ENCODE results near the gene TBCCD1. TPM values are rescaled to one million over a fixed set of nuclear protein-coding genes. Genes with fewer than 3 reads are reported as not detected.

The TBCCD1 gene
- total and polyA plus RNA-seq, 2 of the 4 experiments (the other 2 are of a cell fraction): 7.9 to 19.7 TPM

DNA sequence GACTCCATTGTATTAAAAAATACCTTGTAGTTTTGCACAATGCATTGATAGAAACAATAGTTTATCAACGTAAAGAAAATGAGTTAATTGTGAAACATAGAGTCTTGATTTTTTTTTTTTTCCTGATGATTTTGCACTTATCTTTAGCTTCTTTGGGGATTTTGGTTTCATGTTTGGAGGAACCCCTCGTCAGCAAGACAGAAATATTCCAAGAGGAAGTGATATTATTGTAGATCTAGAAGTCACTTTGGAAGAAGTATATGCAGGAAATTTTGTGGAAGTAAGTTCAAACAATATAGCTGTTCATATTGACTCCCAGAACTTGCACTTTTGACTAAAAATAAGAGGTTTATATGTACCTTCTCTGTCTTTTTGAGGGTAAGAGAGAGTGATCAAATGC lies 10.4 kb upstream of the TBCCD1 start:
- intact Hi-C loops (cut with micrococcal nuclease) (loop anchor here (10.0 kb wide), 1 partner anchor 207 kb away; the partner anchor contains the start of gene EIF4A2), dilution Hi-C loops (cut with HindIII; ENCODE audit: low sequenced_read_pairs, unreplicated experiment) (no loop called here), in situ Hi-C loops (cut with MboI; ENCODE audit: low sequenced_read_pairs) (no loop called here)
- POLR2A ChIA-PET (ENCODE audit: unreplicated experiment): no interaction called here
- no peaks in the 10 kb centered on the region for H4K20me1 ChIP-seq (ENCODE audit: insufficient read depth, low read length)
- no peak overlapping the region for H3K4me3 ChIP-seq (ENCODE audit: insufficient read depth, low read depth, low read length)
- H2BK20ac ChIP-seq (ENCODE audit: low read depth, low read length): no peak overlapping the region
- H3K4ac ChIP-seq (ENCODE audit: low read depth, low read length): no peak overlapping the region
- no peak overlapping the region for H2AFZ ChIP-seq (replicated peaks; ENCODE audit: low read length, poor library complexity)
- no peaks in the 10 kb centered on the region for H3K27me3 ChIP-seq (ENCODE audit: control insufficient read depth, insufficient read depth, low read length)
- no peak for ATAC-seq (ENCODE audit: low read depth)
- peaks cover 18% of the 10 kb centered on the region for H3K36me3 ChIP-seq (ENCODE audit: control insufficient read depth, insufficient read depth, low read length)
- H3K27ac ChIP-seq (ENCODE audit: insufficient read depth, low read length): no peak overlapping the region
- H2AK9ac ChIP-seq (replicated peaks; ENCODE audit: low read depth, low read length, poor library complexity): no peak overlapping the region
- no peak overlapping the region for H3K56ac ChIP-seq (ENCODE audit: extremely low read depth, insufficient read depth, low read length)
- H3K4me2 ChIP-seq (ENCODE audit: low read depth, low read length): no peak overlapping the region
- no peak overlapping the region for H3K23ac ChIP-seq (ENCODE audit: low read depth, low read length)
- no CpG with 5 or more reads among the region's 2 CpGs for WGBS, 2 experiments (ENCODE audit: extremely low coverage in 2 of 2, insufficient read length in 1 of 2)
- H3K9me1 ChIP-seq (ENCODE audit: insufficient read depth, low read length): no peaks in the 10 kb centered on the region
- H3K79me1 ChIP-seq (ENCODE audit: low read depth in 1 of 2, low read length in 2 of 2): peaks cover 3 to 5% of the 10 kb centered on the region in 2 experiments; a peak in 3 of 4 replicates
- no TSS peak for BruUV-seq (replicated peaks)
- H3K9me3 ChIP-seq (ENCODE audit: control insufficient read depth, insufficient read depth, low read length): no peaks in the 10 kb centered on the region
- no peak overlapping the region for H2BK15ac ChIP-seq (ENCODE audit: low read depth, low read length)
- CTCF ChIA-PET: interaction anchor here (0.6 to 1.3 kb wide), 3 partner anchors 9 to 634 kb away, joined by 3 to 4 read pairs (median 3); no protein-coding TSS in a partner anchor
- H3K18ac ChIP-seq (ENCODE audit: low read depth, low read length): no peak overlapping the region
- no peak overlapping the region for H3K9ac ChIP-seq (ENCODE audit: low read depth, low read length)
- no peak for DNase-seq
- no peak overlapping the region for H4K8ac ChIP-seq (ENCODE audit: low read depth in 2 of 2, low read length in 2 of 2)
- H2AK5ac ChIP-seq (ENCODE audit: low read depth, low read length): no peak overlapping the region
- no peak for TF ChIP-seq MAZ (IDR thresholded peaks at IDR 0.05; ENCODE audit: borderline replicate concordance, low read depth, low read length)
- no peak for TF ChIP-seq USF2 (IDR thresholded peaks at IDR 0.05; ENCODE audit: low read depth, low read length)
- no peak for TF ChIP-seq BHLHE40 (IDR thresholded peaks at IDR 0.05; ENCODE audit: low read depth, low read length)
- no peak for TF ChIP-seq MXI1 (IDR thresholded peaks at IDR 0.05; ENCODE audit: borderline replicate concordance, low read depth, low read length)
- TF ChIP-seq MAFK (IDR thresholded peaks at IDR 0.05; ENCODE audit: low read depth, low read length): no peak
- TF ChIP-seq SMC3 (IDR thresholded peaks at IDR 0.05; ENCODE audit: low read depth, low read length): no peak
- no peak for TF ChIP-seq CEBPB (IDR thresholded peaks at IDR 0.05; ENCODE audit: low read depth, low read length)
- TF ChIP-seq NFE2L2 (IDR thresholded peaks at IDR 0.05; ENCODE audit: low read depth, low read length): no peak
- no peak for TF ChIP-seq FOS (IDR thresholded peaks at IDR 0.05; ENCODE audit: low read depth, low read length)
- TF ChIP-seq RFX5 (IDR thresholded peaks at IDR 0.05; ENCODE audit: low read depth, low read length): no peak
- TF ChIP-seq, protein P1, sequence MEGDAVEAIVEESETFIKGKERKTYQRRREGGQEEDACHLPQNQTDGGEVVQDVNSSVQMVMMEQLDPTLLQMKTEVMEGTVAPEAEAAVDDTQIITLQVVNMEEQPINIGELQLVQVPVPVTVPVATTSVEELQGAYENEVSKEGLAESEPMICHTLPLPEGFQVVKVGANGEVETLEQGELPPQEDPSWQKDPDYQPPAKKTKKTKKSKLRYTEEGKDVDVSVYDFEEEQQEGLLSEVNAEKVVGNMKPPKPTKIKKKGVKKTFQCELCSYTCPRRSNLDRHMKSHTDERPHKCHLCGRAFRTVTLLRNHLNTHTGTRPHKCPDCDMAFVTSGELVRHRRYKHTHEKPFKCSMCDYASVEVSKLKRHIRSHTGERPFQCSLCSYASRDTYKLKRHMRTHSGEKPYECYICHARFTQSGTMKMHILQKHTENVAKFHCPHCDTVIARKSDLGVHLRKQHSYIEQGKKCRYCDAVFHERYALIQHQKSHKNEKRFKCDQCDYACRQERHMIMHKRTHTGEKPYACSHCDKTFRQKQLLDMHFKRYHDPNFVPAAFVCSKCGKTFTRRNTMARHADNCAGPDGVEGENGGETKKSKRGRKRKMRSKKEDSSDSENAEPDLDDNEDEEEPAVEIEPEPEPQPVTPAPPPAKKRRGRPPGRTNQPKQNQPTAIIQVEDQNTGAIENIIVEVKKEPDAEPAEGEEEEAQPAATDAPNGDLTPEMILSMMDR (conservative IDR thresholded peaks at IDR 0.05; ENCODE audit: low read depth, low read length): no peak
- TF ChIP-seq RAD21 (IDR thresholded peaks at IDR 0.05; ENCODE audit: low read length): no peak
- TF ChIP-seq ELK1 (IDR thresholded peaks at IDR 0.05; ENCODE audit: borderline replicate concordance, low read depth, low read length): no peak
- TF ChIP-seq RCOR1 (IDR thresholded peaks at IDR 0.05; ENCODE audit: insufficient replicate concordance, low read length): no peak
- TF ChIP-seq CHD1 (IDR thresholded peaks at IDR 0.05; ENCODE audit: low read depth, low read length): no peak
- TF ChIP-seq POLR2A (IDR thresholded peaks at IDR 0.05; ENCODE audit: low read depth, low read length): no peak
- no peak overlapping the region for H2BK120ac ChIP-seq (ENCODE audit: low read depth, low read length)
- no peak overlapping the region for H4K91ac ChIP-seq (ENCODE audit: insufficient read depth, low read depth, low read length)
- H3K14ac ChIP-seq (replicated peaks; ENCODE audit: low read depth, low read length): no peak overlapping the region
- no peaks in the 10 kb centered on the region for H3K4me1 ChIP-seq (ENCODE audit: control insufficient read depth, insufficient read depth, low read length)
- H4K5ac ChIP-seq (ENCODE audit: low read depth, low read length): no peak overlapping the region
- no peak overlapping the region for H2BK5ac ChIP-seq (ENCODE audit: low read depth, low read length, poor library complexity, severe bottlenecking)

All from IMR-90 (cell line).